SW 1271 (cell line): Measurements from ENCODE around the gene HOMER2.

Experiments
- DNase-seq, 2 experiments: peaks; one replicate each; lab custom pipeline; 2025; lab: John Stamatoyannopoulos, UW

The HOMER2 gene

DNA sequence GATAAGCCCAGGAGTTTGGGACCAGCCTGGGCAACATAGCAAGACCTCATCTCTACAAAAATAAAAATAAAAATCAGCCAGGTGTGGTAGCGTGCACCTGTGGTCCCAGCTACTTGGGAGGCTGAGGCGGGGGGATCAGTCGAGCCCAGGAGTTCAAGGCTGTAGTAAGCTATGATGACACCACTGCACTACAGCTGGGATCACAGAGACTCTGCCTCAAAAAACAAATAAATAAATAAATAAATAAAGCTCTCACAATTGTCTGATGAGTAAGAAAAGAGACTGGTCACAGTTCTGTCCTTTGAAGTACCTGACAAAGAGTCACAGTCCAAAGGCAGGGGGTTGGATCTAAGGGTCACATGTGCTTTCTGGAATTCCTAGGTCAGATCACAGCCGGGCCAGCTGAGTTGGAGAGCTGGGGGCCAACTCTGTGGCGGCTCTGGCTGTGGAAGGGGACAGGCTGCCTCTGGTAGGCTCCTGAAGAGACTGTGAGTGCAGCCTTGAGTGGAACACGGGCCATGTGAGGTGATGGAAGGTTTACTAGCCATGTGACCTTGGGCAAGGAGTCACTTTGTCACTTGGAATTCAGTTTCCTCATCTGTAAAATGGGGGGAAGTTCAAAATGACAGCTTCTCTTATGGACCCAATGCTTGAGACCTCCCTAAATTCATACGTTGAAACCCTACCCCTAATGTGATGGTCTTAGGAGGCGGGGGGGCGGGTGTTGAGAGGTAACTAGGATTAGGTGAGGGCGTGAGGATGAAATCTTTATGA lies 95.9 kb downstream of the HOMER2 start:
- no peak for DNase-seq

DNA sequence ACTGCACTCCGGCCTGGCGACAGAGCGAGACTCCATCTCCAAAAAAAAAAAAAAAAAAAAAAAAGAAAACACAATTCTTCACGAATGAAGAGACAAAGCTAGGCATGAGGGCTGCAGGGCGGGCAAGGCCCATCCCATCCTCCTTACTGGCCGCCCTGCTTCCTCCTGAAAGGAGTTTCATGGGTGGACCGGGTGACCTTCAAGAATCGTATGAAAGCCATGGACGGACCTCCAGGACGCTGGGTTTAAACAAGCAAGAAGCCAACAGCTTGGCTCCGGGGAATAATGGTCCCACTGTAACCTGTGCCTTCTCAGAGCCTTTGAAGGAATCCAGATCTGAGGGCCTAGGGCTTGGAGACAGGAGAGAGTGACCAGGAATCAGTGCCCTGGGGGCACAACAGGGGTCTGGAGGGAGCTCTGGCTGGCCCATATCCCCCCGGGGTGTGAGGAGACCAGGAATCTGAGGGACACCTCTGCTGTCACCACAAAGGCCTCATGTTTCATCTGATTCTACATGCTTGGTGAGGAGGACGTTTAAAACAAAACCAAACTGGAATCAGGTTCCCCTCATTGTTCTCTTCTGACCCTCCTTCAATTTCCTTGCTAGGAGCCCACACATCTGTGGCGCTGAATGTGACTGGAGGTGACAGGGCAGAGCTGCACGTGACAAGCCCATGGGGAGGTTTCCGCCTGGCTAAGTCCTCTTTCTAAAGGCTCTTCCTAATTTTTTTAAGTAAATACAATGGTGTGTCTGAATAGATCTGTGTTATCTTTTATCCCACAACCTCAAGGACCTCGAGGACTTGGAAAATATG lies 97.0 kb downstream of the HOMER2 start:
- DNase-seq = no peak

DNA sequence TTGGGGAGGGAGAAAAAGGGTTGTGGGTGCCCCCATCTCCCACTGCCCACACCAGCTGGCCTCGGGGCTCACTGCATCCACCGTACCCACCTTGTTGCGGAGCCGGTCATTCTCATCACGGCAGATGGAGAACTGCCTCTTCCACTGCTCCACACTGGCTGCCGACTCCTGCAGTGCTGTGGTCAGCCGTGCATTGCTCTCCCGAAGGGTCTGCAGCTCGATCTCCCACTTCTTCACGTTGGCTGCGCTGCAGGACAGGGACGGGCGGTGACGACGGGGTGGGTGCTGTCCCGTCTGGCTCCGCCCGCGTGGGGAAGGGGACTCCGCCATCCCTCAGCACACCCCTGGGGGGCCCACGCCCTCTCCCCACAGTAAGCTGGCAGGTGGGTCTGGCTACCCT lies 98.0 kb downstream of the HOMER2 start:
- DNase-seq = no peak

DNA sequence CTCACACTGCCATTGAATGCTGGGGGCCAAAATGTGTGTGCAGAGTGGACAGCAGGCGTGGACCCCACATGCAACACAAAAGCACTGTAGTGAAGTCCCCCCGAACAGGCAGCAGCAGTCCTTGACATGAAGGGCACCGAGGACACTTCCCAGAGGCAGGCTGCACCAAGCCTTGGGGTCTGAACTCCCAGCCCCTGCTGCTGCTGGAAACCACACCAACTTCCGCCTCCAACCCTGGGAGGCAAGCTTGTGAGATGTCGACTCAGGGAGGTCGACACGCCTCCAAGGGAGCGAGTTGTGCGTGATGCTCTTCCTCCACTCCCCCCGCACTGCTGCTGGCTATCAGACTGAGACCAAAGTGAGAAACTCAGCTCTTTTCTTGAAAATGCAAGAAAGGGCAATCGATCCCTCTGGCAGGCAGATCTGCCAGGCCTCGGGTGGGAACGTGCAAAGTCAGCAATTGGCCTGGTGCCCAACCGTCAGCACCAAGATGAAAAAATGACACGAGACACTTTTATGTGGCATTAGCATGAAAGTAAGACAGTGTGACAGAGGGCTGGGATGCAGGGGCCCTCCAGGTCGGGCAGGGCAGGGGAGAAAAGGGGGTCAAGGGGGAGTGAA lies 99.5 kb downstream of the HOMER2 start:
- no peak for DNase-seq

DNA sequence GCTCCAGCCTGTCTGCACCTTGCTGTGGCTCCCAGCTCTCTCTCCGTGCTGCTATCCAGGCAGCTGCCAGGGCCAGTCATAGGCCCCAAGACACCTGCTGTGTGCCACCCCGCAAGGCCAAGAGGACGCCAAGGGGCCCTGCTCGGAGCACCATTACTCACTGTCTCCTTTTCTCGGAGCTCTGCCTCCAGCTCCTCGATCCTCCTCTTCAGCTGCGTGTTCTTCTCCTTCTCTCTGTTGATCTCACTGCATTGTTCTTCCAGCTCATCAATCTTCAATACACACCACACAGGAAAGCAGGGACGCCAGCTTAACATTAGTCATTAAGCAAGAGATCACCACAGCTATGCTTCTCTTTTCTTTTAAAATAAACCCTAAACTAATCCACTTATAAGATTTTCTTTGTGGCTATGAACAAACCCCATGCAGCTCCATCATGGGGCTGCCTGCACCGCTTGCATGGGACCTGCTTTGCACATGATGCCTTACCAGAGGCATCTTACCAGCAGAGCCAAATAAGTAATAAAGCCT lies 100.5 kb downstream of the HOMER2 start:
- DNase-seq = no peak

DNA sequence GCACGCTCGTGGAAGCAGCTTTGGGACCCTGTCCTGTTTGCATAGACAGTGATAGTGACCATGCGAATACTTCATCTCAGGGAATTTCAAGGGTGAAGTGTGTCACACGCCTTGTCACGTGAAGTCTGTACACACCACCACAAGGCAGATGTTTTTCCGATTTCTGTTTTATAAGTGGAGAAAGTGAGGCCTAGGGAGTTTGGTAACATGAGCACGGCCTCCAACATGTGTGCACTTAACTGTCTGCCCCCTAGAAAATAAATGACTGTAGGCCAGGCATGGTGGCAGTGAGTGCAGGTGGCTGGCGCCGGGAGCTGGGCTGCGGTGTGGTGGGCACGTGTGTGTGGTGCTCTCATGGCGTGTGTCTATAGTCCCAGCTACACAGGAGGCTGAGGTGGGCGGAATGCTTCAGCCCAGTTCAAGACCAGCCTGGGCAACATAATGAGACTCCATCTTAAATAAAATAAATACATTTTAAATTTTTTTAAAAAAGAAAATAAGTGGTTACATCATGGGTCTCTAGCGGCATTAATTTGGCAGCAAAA lies 101.1 kb downstream of the HOMER2 start:
- no peak for DNase-seq

DNA sequence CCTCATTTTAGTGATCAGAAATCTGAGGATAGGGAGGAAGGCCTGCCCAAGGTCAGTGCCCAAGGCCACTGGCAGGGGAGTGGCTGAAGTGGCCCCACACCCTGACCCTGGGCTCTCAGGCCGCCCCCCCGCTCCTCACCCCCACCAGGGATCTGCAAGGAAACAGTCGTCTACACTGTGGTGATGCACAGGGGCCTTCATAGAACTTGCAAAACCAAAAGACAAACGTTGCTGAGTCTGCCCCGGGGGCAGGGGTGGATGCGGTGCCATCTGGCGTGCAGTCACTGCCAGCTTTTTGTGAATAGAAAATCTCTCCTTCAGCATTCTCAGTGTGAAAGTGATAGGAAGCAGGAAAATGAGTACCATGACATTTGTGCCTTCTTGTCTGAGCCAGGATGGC lies 101.8 kb downstream of the HOMER2 start:
- DNase-seq = no peak

DNA sequence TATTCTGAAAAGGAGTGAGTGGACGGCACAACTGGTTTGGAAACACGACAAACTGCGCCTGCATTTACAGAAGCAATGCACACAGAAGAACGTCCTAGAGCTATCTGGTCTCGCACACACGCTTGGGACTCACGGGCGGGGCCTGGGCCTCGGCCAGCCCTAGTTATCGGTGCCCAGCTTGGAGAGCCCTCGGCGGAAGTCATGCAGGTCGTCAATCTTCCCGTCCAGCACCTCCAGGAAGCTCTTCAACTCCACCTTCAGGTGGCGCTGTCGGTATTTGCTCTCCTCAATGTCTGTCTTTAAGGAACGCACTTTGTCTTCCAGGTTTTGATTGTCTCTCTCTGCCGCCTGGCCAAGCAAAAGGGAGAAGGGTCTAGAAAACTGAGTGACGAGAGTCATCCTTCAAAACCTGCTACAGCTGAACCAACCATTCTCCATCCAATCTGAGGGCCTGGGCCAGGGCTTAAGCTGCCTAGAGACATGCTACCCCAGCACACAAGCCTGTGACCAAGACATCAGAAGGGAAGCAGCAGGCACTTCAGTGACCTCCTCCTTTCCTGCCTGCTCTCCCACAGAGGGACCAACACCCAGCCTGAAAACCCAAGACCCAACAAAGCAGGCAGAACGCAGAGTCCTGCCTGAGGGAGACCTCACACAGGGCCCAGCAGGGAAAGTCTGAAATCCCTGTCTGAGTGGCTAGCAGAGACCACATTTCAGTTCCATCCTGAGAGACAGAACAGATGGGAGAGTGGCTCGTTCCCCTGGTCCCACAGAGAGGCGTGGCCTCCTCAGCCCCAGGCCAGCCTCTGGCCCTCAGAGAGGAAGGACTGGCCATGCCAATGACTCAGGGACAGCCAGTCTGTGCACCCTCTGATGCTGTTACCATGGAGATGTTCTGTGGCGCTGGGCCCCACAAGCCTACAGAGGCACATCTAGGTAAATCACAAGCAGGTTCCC lies 102.7 kb downstream of the HOMER2 start:
- DNase-seq = peak in 1 of 2 experiments; percentile 14

DNA sequence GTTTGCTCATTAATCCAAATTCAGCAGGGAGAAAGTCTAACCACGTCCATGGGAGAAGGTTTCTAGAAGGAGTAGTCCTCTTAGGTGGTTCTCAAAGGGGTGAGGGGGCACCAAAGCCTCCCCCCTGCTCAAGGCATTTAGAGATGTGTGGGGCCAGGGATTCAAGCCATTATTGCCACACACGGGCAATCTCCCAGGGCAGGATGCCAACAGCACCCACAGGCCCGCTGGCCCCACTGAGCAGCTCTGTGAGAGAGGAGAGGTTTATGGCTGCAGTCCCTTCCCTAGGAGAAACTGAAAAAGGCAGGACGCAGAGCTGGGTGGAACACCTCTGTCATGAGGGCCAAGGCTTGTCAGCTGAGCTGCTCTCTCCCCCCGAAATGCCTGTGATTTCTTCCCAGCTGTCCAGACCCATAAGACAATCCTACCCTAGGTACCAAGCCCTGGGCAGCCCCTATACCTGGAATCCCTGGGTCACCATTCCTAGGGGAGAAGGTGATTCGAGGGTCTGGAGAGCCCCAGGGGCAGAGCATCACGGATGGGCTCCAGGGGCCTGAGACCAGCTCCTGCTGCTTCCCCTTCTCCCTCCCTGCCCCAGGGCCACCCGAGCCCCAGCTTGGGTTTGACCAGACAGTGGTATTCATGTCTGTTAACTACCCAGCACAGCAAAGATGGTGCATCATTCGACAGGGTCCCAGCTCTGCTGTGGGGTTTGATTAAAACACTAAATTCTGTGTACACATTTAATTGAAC lies 104.1 kb downstream of the HOMER2 start:
- no peak for DNase-seq

DNA sequence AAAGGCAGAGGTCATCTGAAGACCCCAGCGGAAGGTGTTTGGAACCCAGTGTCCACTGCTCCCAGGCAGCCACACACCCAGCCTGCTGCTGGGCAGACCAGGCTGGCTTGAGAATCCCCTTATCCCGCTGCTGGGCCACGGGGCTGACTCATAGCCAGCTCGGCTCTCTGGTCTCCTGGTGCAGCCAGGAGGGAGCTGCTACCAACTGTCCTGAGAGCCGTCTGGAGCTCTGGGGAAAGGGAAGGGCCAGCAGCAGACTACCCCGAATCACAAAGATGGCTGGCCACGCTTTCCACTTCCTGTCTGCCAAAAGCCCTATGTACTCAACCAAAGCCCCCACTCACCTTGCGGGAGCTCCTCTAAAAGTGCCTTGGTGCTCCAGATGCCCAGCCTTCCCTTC lies 104.8 kb downstream of the HOMER2 start:
- no peak for DNase-seq

DNA sequence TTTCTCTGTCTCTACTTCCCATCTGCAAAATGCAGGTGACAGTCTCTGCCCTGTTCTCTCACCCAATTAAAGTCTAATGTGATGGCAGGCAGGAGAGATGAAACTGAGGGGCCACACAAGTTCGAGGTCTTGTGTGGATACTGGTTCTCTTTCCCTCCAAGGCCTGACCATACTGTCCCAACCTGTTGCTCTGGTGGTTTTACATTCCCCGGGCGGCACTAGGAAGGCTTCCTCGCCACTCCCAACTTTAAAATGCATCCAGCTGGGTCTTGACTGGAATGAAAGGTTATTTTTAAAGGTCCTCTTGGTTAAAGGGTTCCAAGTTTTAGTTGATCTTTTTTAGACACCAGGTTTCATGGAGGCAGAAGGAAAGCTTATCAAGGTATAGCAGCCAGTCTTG lies 105.9 kb downstream of the HOMER2 start:
- no peak for DNase-seq

DNA sequence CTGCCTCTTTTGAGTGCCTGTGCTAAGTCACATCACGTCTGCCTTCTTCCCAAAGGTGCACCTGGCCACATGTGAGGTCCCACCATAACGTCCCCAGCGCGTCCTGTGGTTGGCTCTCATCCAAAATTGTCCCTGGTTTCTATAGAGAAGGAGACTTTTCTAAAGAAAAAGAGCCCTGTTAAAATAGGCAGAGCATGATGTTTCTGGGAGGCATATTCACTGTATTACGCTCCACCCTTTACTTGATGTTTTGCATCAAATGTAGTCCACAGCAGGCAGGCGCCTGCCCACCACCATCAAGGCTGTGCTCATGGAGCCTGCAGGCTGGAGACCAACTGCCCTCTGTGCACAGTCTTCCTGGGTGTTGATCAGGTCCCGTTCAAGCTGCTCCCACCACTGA lies 106.8 kb downstream of the HOMER2 start:
- DNase-seq = no peak

DNA sequence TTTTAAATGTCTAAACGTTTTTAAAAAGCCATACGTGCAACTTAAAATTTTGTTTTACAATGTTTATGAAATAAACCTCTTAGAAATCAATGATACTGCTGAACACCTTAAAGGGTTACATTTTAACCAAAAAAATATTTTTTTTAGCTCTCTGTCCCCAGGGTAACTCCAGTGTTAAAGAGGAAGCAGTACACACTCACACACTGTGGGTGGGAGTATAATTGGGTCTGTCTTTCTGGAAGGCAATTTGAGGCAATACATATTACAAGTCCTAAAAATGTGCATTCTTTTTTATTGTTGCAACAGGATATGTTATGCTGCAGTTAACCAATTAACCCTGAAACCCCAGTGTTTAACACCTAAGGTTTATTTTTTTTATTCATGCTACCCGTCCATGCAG lies 109.0 kb downstream of the HOMER2 start:
- no peak for DNase-seq

DNA sequence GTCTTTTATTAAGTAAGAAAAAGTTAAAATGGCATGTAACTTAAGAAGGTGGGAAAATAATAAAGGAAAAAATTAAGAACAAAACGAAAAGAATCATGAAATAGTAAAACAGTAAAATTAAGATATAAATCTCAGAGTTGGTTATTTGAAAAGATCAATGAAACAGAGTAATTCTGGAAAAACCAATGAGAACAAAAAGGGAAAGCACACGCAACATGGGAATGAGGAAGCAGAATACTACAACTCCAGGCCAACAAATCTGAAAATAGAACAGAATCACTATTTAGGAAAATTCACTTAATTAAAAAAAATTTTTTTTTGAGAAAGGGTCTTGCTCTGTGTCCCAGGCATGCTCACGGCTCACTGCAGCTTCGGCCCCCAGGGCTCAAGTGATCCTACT lies 112.4 kb downstream of the HOMER2 start:
- no peak for DNase-seq

DNA sequence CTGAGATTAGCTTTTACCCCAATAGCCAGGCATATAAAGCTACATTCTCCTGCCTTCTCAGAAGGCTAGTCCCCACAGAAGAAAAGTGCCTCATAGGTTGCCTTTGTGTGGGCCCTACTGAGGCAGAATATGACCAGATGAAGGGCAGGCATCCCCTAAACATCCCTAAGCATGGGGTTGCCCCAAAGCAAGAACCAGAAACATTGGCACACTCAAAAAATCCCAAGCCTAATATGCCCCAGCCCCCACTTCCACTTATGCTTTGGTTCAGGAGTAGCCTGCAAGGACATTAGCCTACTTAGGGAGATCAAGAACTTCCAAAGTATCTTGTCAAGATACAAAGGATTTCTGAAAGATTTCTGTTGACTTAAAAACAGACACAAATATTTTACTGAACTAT lies 113.4 kb downstream of the HOMER2 start:
- DNase-seq = no peak

DNA sequence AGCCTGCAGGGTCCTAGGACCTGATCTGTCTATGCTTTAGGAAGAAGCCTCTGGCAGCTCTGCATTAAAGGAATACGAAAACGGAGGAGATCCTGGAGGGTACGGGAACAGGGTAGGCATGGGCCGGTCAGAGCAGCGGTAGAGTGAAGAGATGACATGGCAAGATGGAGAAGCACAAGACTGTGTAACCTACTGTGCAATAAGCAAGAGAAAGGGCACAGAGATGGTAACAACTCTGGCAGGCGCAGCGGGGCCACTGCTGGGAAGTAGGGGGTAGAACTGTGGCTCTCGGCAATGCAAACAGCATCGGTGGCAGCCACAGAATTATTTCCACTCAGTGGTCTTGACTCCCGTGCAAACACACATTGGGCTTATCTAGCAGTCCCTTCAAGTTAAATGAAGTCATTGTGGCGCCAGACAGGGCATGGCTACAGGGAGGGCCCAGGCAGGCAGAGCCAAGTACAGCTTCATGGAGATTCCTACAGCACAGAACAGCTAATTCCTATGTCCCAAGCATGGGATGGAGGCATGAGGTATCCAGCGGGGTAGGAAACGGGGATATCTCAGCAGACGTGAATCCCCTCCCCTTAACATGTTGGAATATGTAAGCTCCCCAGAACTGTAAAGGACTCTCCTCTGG lies 114.3 kb downstream of the HOMER2 start:
- no peak for DNase-seq

DNA sequence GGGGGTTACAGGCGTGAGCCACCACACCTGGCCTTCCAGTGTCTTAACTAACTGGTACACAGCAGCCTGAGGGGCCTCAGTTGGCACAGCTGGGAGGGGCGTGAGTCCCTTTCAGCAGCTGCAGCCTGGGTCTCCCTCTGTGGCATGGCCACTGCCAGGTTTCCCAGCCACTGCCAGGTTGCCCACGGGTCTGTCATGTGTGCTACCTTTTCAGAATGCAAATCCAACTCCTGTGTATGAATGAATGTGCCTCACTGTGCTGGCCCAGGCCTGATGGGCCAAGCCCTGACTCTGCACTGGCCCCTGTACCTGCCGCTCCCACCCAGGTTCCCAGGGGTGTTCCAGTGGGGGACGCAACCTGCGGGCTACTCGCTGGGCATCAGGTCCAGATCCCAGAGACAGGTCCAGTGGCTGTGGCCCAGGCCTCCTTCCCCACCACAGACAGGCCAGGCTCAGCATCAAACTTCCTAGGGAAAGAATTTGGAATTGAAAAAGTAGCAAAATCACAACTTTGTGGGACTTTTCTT lies 117.1 kb downstream of the HOMER2 start:
- DNase-seq = no peak

DNA sequence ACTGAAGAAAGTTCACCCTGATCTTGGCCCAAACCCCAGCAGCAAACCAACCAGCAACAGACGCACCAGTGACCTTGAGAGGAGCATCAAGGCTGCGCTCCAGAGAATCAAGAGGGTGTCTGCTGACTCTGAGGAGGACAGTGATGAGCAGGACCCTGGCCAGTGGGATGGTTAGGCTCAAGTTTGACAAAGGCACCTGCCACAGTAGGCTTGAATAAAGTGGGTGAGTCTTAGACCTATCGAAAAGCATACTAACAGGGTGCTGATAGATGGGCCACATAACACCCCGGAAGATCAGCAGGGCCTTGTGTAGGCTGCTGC lies 119.2 kb downstream of the HOMER2 start:
- DNase-seq = no peak

DNA sequence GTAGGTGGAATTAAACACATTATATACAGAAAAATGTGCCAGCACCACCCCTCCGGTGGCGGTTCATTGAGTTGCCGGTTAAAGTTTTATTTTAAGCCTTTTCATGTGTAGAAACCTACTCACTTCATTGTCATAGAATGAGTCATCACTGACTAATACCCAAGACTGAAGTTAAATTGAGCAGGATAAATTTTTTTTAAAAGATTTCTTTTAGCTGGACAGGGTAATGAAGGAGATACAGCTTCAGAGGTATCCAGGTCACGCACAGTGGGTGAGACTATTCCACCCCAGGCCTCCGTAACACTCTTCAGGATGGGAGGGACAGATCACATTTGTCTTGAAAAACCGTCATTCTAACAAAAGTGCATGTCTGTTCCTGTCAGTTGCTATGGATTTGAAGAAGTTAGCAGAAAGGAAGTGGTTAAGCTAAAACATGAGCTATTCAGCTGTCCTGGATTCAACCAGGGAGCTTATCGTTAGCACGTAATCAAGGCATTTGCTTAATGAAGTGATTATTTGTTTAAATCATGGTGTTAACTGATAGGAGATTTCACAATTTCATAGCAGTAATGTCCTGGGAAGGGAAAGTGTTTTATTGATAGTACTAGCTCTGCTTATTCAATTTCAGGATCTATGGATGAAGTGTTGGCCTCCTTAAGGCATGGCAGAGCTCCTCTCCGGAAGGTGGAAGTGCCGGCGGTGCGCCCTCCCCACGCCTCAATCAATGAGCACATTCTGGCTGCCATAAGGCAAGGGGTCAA lies 119.7 kb downstream of the HOMER2 start:
- DNase-seq = peak; percentile 83 to 94
